A549 (cell line): Measurements from ENCODE around the gene NPIPA2.
"Not testable (repeated sequence)": the region's sequence is repeated elsewhere in the genome, so short reads cannot be mapped to it uniquely, and the experiment has no call there.

Experiments used
- CBX8 ChIP-seq: fragments of 200-600 bp; sonication (generic); IDR thresholded peaks from 2 replicates; pipeline ENCODE4 v1.6.1; 2016
- CEBPB ChIP-seq, 2 experiments: fragments of >200 bp in 1 of 2; sonication (Bioruptor Twin) in 1 of 2; formaldehyde crosslinking in 1 of 2; IDR thresholded peaks; 2 replicates each; pipeline ENCODE4 v1.6.1; 2012 to 2016
- CTCF ChIP-seq: fragments of >200 bp; sonication (Bioruptor Twin); formaldehyde crosslinking; IDR thresholded peaks from 3 replicates; pipeline ENCODE4 v1.5.1; 2016
- EP300 ChIP-seq, 2 experiments: fragments of >200 bp; sonication (Bioruptor Twin); formaldehyde crosslinking; IDR thresholded peaks; 2 replicates in 1 of 2; 3 replicates in 1 of 2; pipeline ENCODE4 v1.6.1; 2016 to 2017
- HOXA7 ChIP-seq: fragments of 250-450 bp; sonication (Bioruptor Pico); IDR thresholded peaks from 2 replicates; pipeline ENCODE4 v1.5.0; 2020; ENCODE audit warnings: mild to moderate bottlenecking, moderate library complexity
- KDM5A ChIP-seq: fragments of 200-600 bp; sonication (generic); IDR thresholded peaks from 2 replicates; pipeline ENCODE4 v1.6.1; 2016; ENCODE audit warnings: antibody characterized with exemption, mild to moderate bottlenecking
- MAX ChIP-seq: IDR thresholded peaks from 2 replicates; pipeline ENCODE4 v1.6.1; 2012
- MYC ChIP-seq: IDR thresholded peaks from 2 replicates; pipeline ENCODE4 v1.6.1; 2012; ENCODE audit warnings: mild to moderate bottlenecking, inconsistent platforms, low read length, improper control_type of control experiment, borderline replicate concordance
- POLR2AphosphoS2 ChIP-seq: conservative IDR thresholded peaks from 2 replicates; pipeline ENCODE4 v1.6.1; 2012; ENCODE audit warnings: low read length, improper control_type of control experiment, inconsistent platforms
- RFX5 ChIP-seq: fragments of 450-650 bp; IDR thresholded peaks from 2 replicates; pipeline ENCODE4 v1.7.1; 2014; ENCODE audit warnings: antibody characterized with exemption, mild to moderate bottlenecking, moderate library complexity
- SREBF2 ChIP-seq: fragments of 450-650 bp; IDR thresholded peaks from 2 replicates; pipeline ENCODE4 v1.6.1; 2014; ENCODE audit warnings: mild to moderate bottlenecking, moderate library complexity
- TF ChIP-seq, protein P1 (sequence below): fragments of 250-450 bp; sonication (Bioruptor Pico); IDR thresholded peaks from 2 replicates; pipeline ENCODE4 v1.5.0; 2021; ENCODE audit warnings: mild to moderate bottlenecking, moderate library complexity, borderline replicate concordance

DNA sequence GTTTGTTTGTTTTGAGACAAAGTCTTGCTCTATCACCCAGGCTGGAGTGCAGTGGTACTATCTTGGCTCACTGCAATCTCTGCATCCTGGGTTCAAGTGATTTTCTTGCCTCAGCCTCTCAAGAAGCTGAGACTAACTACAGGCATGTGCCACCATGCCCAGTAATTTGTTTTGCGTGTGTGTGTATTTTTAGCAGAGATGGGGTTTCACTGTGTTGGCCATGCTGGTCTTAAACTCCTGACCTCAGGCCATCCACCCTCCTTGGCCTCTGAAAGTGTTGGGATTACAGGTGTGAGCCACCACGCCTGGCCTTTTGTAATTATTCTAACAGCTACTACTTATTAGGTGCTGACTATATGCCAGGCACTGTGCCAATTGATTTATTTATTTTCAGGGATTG lies 33.3 kb downstream of the NPIPA2 start:
- not testable (repeated sequence) for TF ChIP-seq CBX8; CEBPB (IDR thresholded peaks at IDR 0.05); RFX5; HOXA7 (CRISPR knock-in tag); MYC; KDM5A; SREBF2; MAX; CTCF; POLR2AphosphoS2; EP300 (IDR thresholded peaks at IDR 0.05)
- TF ChIP-seq, protein P1, sequence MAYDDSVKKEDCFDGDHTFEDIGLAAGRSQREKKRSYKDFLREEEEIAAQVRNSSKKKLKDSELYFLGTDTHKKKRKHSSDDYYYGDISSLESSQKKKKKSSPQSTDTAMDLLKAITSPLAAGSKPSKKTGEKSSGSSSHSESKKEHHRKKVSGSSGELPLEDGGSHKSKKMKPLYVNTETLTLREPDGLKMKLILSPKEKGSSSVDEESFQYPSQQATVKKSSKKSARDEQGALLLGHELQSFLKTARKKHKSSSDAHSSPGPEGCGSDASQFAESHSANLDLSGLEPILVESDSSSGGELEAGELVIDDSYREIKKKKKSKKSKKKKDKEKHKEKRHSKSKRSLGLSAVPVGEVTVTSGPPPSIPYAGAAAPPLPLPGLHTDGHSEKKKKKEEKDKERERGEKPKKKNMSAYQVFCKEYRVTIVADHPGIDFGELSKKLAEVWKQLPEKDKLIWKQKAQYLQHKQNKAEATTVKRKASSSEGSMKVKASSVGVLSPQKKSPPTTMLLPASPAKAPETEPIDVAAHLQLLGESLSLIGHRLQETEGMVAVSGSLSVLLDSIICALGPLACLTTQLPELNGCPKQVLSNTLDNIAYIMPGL: not testable (repeated sequence)
